B cell (primary cell): ENCODE measurements around the gene THYN1. TPM values are rescaled to one million over a fixed set of nuclear protein-coding genes. Genes with fewer than 3 reads are reported as not detected.

Experiments
- ATAC-seq: fragments of 200-7000 bp; cut with Tn5 transposase; one replicate; pipeline ENCODE4 v1.10.0; 2021; ENCODE audit warnings: low read depth, mild to moderate bottlenecking, moderate number of reproducible peaks, moderate library complexity
- CTCF ChIA-PET: fragments of 350-600 bp; sonication (Branson Sonifier 250); formaldehyde crosslinking; loops from one replicate; lab custom pipeline; 2021; ENCODE audit warnings: antibody characterized with exemption, inconsistent platforms; lab: Charles Lee
- POLR2A ChIA-PET: fragments of 350-600 bp; sonication (Branson Sonifier 250); formaldehyde crosslinking; loops from one replicate; lab custom pipeline; 2021; ENCODE audit warnings: antibody characterized with exemption; lab: Charles Lee
- DNase-seq: peaks from one replicate; pipeline ENCODE4 v3.0.0; 2013
- H2AFZ ChIP-seq: 2 replicates; pipeline ENCODE4 v1.6.1; 2012; ENCODE audit warnings: mild to moderate bottlenecking, low read depth, low read length; ENCODE audit not compliant: insufficient read depth, poor library complexity, severe bottlenecking
- H3K27ac ChIP-seq, 2 donors: 1 replicate in 1 of 2; 2 replicates in 1 of 2; pipeline ENCODE4 v1.5.1; 2012 to 2013; ENCODE audit warnings: low read length in 2 of 2, mild to moderate bottlenecking in 2 of 2, moderate library complexity in 1 of 2
- H3K27me3 ChIP-seq, 4 experiments: fragments of 200-600 bp in 1 of 4; sonication (generic) in 1 of 4; replicated peaks in 1 of 4; 1 replicate in 2 of 4; 2 replicates in 2 of 4; pipeline versions ENCODE4 v1.6.1 to v1.7.0; 2013 to 2016; ENCODE audit warnings: low read length in 3 of 4, mild to moderate bottlenecking in 2 of 4, mixed read lengths in 1 of 4, moderate library complexity in 1 of 4; ENCODE audit not compliant: insufficient read depth in 4 of 4, control insufficient read depth in 3 of 4; ENCODE audit errors: control extremely low read depth in 1 of 4
- H3K36me3 ChIP-seq, 2 experiments: replicated peaks in 1 of 2; 1 replicate in 1 of 2; 2 replicates in 1 of 2; pipeline versions ENCODE4 v1.6.1 to v1.7.1; 2013; ENCODE audit warnings: low read length in 1 of 2; ENCODE audit not compliant: insufficient read depth in 2 of 2, control insufficient read depth in 1 of 2; ENCODE audit errors: control extremely low read depth in 1 of 2, extremely low read depth in 1 of 2
- H3K4me1 ChIP-seq, 2 donors: fragments of 200-600 bp in 1 of 2; sonication (generic) in 1 of 2; 1 replicate in 1 of 2; 2 replicates in 1 of 2; pipeline versions ENCODE4 v1.5.1 to v1.6.1; 2013 to 2017; ENCODE audit warnings: low read length in 2 of 2; ENCODE audit not compliant: control insufficient read depth in 2 of 2, insufficient read depth in 2 of 2
- H3K4me2 ChIP-seq: replicated peaks from 2 replicates; pipeline ENCODE3; 2012; ENCODE audit warnings: mild to moderate bottlenecking, low read depth, low read length; ENCODE audit not compliant: poor library complexity, severe bottlenecking
- H3K4me3 ChIP-seq, 5 experiments: fragments of 200-600 bp in 1 of 5; sonication (generic) in 1 of 5; 1 replicate in 3 of 5; 2 replicates in 2 of 5; pipeline versions ENCODE4 v1.5.1 to v1.7.0; 2011 to 2016; ENCODE audit warnings: low read length in 4 of 5, mild to moderate bottlenecking in 4 of 5, low read depth in 2 of 5, control low read depth in 1 of 5, moderate library complexity in 1 of 5; ENCODE audit not compliant: insufficient read depth in 1 of 5; ENCODE audit errors: control extremely low read depth in 1 of 5, extremely low read depth in 1 of 5
- H3K79me2 ChIP-seq: fragments of 200-600 bp; sonication (generic); one replicate; pipeline ENCODE4 v1.6.0; 2016; ENCODE audit warnings: low read length; ENCODE audit not compliant: control insufficient read depth, insufficient read depth
- H3K9ac ChIP-seq: fragments of 200-600 bp; sonication (generic); 2 replicates; pipeline ENCODE4 v1.6.1; 2017; ENCODE audit warnings: mild to moderate bottlenecking, low read length, moderate library complexity
- H3K9me3 ChIP-seq, 3 donors: one replicate each; pipeline versions ENCODE4 v1.6.1 to v1.7.1; 2013; ENCODE audit warnings: low read length in 2 of 3; ENCODE audit not compliant: control insufficient read depth in 2 of 3, insufficient read depth in 1 of 3; ENCODE audit errors: control extremely low read depth in 1 of 3
- H4K20me1 ChIP-seq: 2 replicates; pipeline ENCODE4 v1.6.0; 2012; ENCODE audit warnings: mild to moderate bottlenecking, low read length; ENCODE audit not compliant: insufficient read depth, control insufficient read depth, poor library complexity, severe bottlenecking
- H3K27ac Mint-ChIP-seq: one replicate; pipeline ENCODE4 v1.8.0; 2021; ENCODE audit warnings: mixed read lengths
- H3K27me3 Mint-ChIP-seq: one replicate; pipeline ENCODE4 v1.8.0; 2021; ENCODE audit warnings: mixed read lengths
- H3K4me1 Mint-ChIP-seq: one replicate; pipeline ENCODE4 v1.8.0; 2021; ENCODE audit warnings: mixed read lengths
- H3K4me3 Mint-ChIP-seq: one replicate; pipeline ENCODE4 v1.8.0; 2021; ENCODE audit warnings: mixed read lengths
- H3K9me3 Mint-ChIP-seq: one replicate; pipeline ENCODE4 v1.8.0; 2022; ENCODE audit warnings: mixed read lengths; ENCODE audit not compliant: insufficient read depth
- EZH2 ChIP-seq: IDR thresholded peaks from 2 replicates; pipeline ENCODE4 v1.6.1; 2012; ENCODE audit warnings: borderline replicate concordance, low read depth, mild to moderate bottlenecking, moderate library complexity, low read length; ENCODE audit not compliant: insufficient read depth, poor library complexity, severe bottlenecking
- WGBS: methylation state at CpG from one replicate; pipeline ENCODE4 v1.1.5; 2013; ENCODE audit warnings: missing lambda C conversion rate; ENCODE audit not compliant: insufficient coverage; 5-methylcytosine and 5-hydroxymethylcytosine counted together
- intact Hi-C: fragments of 100-400 bp; cut with micrococcal nuclease; formaldehyde crosslinking; loops from one replicate; pipeline ENCODE4 v1.10.0; 2022
- polyA plus RNA-seq: library from polyadenylated mRNA; depleted of rRNA; stranded (reverse); fragments of >200 nt; gene quantifications from 2 replicates; pipeline ENCODE4 v1.2.3, GENCODE V29; 2012
- total RNA-seq, 2 donors: library from RNA; stranded (reverse); fragments of 120-200 nt in 1 of 2; gene quantifications; 1 replicate in 1 of 2; 2 replicates in 1 of 2; pipeline versions ENCODE4 v1.2.3 to v1.2.4, GENCODE V29; 2013 to 2022
- TF ChIP-seq, protein P1 (sequence below): fragments of 200-600 bp; IDR thresholded peaks from one replicate; pipeline ENCODE4 v1.8.0; 2022; ENCODE audit warnings: antibody characterized with exemption, mild to moderate bottlenecking

Gene THYN1
- total and polyA plus RNA-seq, 2 donors (not counting 1 experiment from before 2014, with no cell fraction given), result 36.3 to 38.4 TPM

- Histone ChIP-seq H3K9ac (no peak overlapping the region), H3K27ac (no peak overlapping the region), H4K20me1 (no peaks in the 10 kb centered on the region), H3K27me3 (no peaks in the 10 kb centered on the region), H3K4me1 (no peaks in the 10 kb centered on the region), H3K79me2 (no peaks in the 10 kb centered on the region), H3K9me3 (peaks cover 0 to 3% (median 0%) of the 10 kb centered on the region in 3 donors), H2AFZ (no peak overlapping the region), H3K4me3 (no peak overlapping the region), H3K36me3 (peaks cover 0 to 5% of the 10 kb centered on the region in 2 experiments), H3K4me2 (no peak overlapping the region)
- Mint-ChIP-seq H3K27ac (no peak overlapping the region), H3K4me3 (no peak overlapping the region), H3K9me3 (no peaks in the 10 kb centered on the region), H3K4me1 (no peaks in the 10 kb centered on the region), H3K27me3 (no peaks in the 10 kb centered on the region)
- ChIA-PET CTCF (interaction anchor here (1.1 to 8.1 kb wide), 3 partner anchors 12 to 32 kb away, joined by 3 to 131 read pairs (median 5); no protein-coding TSS in a partner anchor), POLR2A (no interaction called here)
- intact Hi-C loops, result no loop called here
- DNase-seq (no peak), ATAC-seq (no peak)
- TF ChIP-seq, protein P1, sequence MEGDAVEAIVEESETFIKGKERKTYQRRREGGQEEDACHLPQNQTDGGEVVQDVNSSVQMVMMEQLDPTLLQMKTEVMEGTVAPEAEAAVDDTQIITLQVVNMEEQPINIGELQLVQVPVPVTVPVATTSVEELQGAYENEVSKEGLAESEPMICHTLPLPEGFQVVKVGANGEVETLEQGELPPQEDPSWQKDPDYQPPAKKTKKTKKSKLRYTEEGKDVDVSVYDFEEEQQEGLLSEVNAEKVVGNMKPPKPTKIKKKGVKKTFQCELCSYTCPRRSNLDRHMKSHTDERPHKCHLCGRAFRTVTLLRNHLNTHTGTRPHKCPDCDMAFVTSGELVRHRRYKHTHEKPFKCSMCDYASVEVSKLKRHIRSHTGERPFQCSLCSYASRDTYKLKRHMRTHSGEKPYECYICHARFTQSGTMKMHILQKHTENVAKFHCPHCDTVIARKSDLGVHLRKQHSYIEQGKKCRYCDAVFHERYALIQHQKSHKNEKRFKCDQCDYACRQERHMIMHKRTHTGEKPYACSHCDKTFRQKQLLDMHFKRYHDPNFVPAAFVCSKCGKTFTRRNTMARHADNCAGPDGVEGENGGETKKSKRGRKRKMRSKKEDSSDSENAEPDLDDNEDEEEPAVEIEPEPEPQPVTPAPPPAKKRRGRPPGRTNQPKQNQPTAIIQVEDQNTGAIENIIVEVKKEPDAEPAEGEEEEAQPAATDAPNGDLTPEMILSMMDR, result no peak
- no peak for TF ChIP-seq EZH2
- WGBS, result no CpG with 5 or more reads among the region's 6 CpGs
These were observed 12.6 kb downstream of the THYN1 start for GRCh38 chr11:134240592-134240991.

DNA sequence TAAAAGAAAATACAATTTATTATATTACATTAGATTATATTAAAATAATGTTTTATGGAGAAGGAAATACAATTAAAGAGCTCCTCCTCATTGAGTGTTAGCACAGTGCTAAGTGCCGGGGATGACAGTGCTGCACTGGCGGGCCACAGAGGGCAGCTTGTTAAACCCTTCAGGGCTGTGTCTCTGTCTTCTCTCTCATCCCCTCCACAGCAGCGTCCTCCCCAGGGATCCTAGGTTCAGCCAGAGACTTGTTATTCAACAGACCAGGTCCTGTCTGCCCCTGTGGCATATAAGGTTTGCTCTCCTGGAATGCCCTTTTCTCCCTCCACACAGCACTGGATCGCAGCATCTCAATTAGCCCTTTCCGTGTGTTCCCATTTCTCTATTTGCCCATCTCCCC lies 14.2 kb downstream of the THYN1 start:
- Mint-ChIP-seq H3K9me3 (no peaks in the 10 kb centered on the region), H3K4me1 (no peaks in the 10 kb centered on the region), H3K27ac (no peak overlapping the region), H3K4me3 (no peak overlapping the region), H3K27me3 (no peaks in the 10 kb centered on the region)
- H3K36me3 ChIP-seq, result no peaks in the 10 kb centered on the region
- H3K9ac ChIP-seq, result no peak overlapping the region
- H3K4me2 ChIP-seq, result no peak overlapping the region
- WGBS, result 96% methylated on average over 5 of the region's 5 CpGs
- no peaks in the 10 kb centered on the region for H3K27me3 ChIP-seq
- no peak overlapping the region for H3K4me3 ChIP-seq
- no peaks in the 10 kb centered on the region for H3K79me2 ChIP-seq
- intact Hi-C loops, result no loop called here
- TF ChIP-seq EZH2, result no peak
- TF ChIP-seq, protein P1, result no peak
- no peak overlapping the region for H3K27ac ChIP-seq
- H3K9me3 ChIP-seq, result no peaks in the 10 kb centered on the region
- ChIA-PET CTCF (interaction anchor here (0.8 to 8.1 kb wide), 3 partner anchors 15 to 44 kb away, joined by 3 to 131 read pairs (median 3); partner anchors contain the start of gene VPS26B), POLR2A (no interaction called here)
- ATAC-seq (no peak), DNase-seq (no peak)
- no peaks in the 10 kb centered on the region for H3K4me1 ChIP-seq
- peaks cover under 1% of the 10 kb centered on the region for H4K20me1 ChIP-seq
- no peak overlapping the region for H2AFZ ChIP-seq
